Fibroblast of mammary gland (primary cell): Measurements from ENCODE around the gene EXOC3L4.
A peak's percentile ranks its signal among the peaks of the same experiment; 100 is the strongest.
"Not testable (repeated sequence)": the region's sequence is repeated elsewhere in the genome, so short reads cannot be mapped to it uniquely, and the experiment has no call there.

Experiments used
- DNase-seq: peaks from one replicate; pipeline ENCODE4 v3.0.0-alpha.2; 2010; ENCODE audit warnings: low read depth
- H3K4me3 ChIP-seq: 2 replicates; pipeline ENCODE4 v1.5.1; 2011; ENCODE audit warnings: low read depth, mild to moderate bottlenecking, low read length, moderate library complexity; ENCODE audit not compliant: control insufficient read depth
- TF ChIP-seq, protein P1 (sequence below): conservative IDR thresholded peaks from 2 replicates; pipeline ENCODE4 v1.5.1; 2011; ENCODE audit warnings: low read depth, low read length, inconsistent platforms; ENCODE audit not compliant: control insufficient read depth, insufficient read depth

Gene EXOC3L4

DNA sequence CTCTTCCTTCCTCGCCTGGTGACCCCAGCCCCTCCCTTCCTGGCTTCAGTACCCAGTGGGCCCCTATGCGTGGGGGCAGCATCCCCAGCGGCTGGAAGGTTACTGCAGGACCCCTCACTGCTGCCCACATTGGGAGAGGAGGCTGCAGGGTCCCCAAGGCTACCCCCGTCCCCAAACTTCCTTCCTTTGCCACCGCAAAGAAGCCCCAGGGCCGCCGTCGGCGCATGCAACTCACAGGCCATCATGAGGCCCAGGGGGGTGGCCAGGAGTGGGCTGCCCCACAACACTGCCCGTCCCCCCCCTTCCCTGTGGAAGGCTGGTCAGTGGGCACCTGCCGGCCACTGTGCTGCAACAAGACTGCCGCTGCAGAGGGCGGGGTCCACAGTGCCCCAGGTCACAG, 19.2 kb downstream of the EXOC3L4 start:
- no peak overlapping the region for H3K4me3 ChIP-seq
- TF ChIP-seq, protein P1, sequence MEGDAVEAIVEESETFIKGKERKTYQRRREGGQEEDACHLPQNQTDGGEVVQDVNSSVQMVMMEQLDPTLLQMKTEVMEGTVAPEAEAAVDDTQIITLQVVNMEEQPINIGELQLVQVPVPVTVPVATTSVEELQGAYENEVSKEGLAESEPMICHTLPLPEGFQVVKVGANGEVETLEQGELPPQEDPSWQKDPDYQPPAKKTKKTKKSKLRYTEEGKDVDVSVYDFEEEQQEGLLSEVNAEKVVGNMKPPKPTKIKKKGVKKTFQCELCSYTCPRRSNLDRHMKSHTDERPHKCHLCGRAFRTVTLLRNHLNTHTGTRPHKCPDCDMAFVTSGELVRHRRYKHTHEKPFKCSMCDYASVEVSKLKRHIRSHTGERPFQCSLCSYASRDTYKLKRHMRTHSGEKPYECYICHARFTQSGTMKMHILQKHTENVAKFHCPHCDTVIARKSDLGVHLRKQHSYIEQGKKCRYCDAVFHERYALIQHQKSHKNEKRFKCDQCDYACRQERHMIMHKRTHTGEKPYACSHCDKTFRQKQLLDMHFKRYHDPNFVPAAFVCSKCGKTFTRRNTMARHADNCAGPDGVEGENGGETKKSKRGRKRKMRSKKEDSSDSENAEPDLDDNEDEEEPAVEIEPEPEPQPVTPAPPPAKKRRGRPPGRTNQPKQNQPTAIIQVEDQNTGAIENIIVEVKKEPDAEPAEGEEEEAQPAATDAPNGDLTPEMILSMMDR, result no peak
- DNase-seq, result no peak

- not testable (repeated sequence) for H3K4me3 ChIP-seq, DNase-seq
Measured at GRCh38 chr14:103115086-103115679, 20.7 kb downstream of the EXOC3L4 start.

GRCh38 chr14:103115845-103116572, 21.5 kb downstream of the EXOC3L4 start:
- TF ChIP-seq, protein P1, result no peak
- DNase-seq, result peak; percentile 48
- no peak overlapping the region for H3K4me3 ChIP-seq

- no peak for DNase-seq
- H3K4me3 ChIP-seq, result no peak overlapping the region
- TF ChIP-seq, protein P1, result no peak
Measured at GRCh38 chr14:103116636-103117035, 22.1 kb downstream of the EXOC3L4 start.

DNA sequence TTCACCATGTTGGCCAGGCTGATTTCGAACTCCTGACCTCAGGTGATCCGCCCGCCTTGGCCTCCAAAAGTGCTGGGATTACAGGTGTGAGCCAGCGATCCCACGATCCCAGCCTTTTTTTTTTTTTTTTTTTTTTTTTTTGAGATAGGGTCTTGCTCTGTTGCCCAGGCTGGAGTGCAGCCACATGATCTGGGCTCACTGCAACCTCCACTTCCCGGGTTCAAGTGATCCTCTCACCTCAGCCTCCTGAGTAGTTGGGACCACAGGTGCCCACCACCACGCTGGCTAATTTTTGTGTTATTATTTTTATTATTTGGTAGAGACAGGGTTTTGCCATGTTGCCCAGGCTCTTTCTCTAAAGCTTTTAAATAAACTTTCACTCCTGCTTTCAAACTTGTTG, 23.0 kb downstream of the EXOC3L4 start:
- not testable (repeated sequence) for DNase-seq, H3K4me3 ChIP-seq

- no peak overlapping the region for H3K4me3 ChIP-seq
- peak; percentile 59 for DNase-seq
- TF ChIP-seq, protein P1, result no peak
Measured at GRCh38 chr14:103118018-103118662, 23.6 kb downstream of the EXOC3L4 start.

GRCh38 chr14:103118663-103119404, 24.3 kb downstream of the EXOC3L4 start:
- no peak for DNase-seq
- no peak overlapping the region for H3K4me3 ChIP-seq
- TF ChIP-seq, protein P1, result no peak

DNA sequence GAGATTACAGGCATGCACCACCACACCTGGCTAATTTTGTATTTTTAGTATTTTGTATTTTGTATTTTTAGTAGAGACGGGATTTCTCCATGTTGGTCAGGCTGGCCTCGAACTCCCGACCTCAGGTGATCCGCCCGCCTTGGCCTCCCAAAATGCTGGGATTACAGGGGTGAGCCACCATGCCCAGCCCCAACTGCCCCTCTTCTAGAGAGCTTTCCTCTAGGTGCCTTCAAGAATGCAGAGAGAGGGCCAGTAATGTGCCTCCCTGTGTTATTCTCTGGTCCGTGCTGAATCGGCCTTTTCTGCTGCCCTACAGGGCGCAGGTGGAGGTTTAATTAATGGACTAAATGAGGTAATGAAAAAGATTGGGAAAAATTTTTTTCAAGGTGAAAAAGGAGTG, 25.0 kb downstream of the EXOC3L4 start:
- DNase-seq, H3K4me3 ChIP-seq: not testable (repeated sequence)
